ENCODE results near the gene GRIK3. TPM values are rescaled to one million over a fixed set of nuclear protein-coding genes. Genes with fewer than 3 reads are reported as not detected.

The GRIK3 gene
- total and polyA plus RNA-seq, 2 experiments from 2014 or later, result 0.31 to 2.9 TPM

GRCh38 chr1:36804669-36805314 is 229.5 kb downstream of the GRIK3 start (continued):
- TF ChIP-seq ZNF462 (CRISPR knock-in tag; IDR thresholded peaks at IDR 0.05) (no peak), POLR2AphosphoS5 (IDR thresholded peaks at IDR 0.05; ENCODE audit: low read depth) (no peak)

GRCh38 chr1:36803868-36804570 is 230.3 kb downstream of the GRIK3 start:
- H3K27ac ChIP-seq (ENCODE audit: low read depth), result no peak overlapping the region
- no peaks in the 10 kb centered on the region for H3K79me2 ChIP-seq (replicated peaks; ENCODE audit: insufficient read depth)
- no peak overlapping the region for H2AFZ ChIP-seq
- H3K36me3 ChIP-seq (ENCODE audit: insufficient read depth), result no peaks in the 10 kb centered on the region
- ATAC-seq (peak; percentile 84), DNase-seq (ENCODE audit: low spot score) (no peak)
- H3K9me2 ChIP-seq (ENCODE audit: insufficient read depth), result no peaks in the 10 kb centered on the region
- H3K4me3 Mint-ChIP-seq, result no peak overlapping the region
- H3K27me3 ChIP-seq (ENCODE audit: insufficient read depth), result no peaks in the 10 kb centered on the region
- H3K27me3 Mint-ChIP-seq (ENCODE audit: insufficient read depth, low read depth, poor library complexity), result peaks cover 15% of the 10 kb centered on the region
- no peaks in the 10 kb centered on the region for H3K9me3 Mint-ChIP-seq
- peaks cover 24% of the 10 kb centered on the region for H3K4me1 Mint-ChIP-seq
- no peak overlapping the region; the same call in none of the 2 replicates for H3K27ac Mint-ChIP-seq
- no peaks in the 10 kb centered on the region for H3F3A ChIP-seq (replicated peaks; ENCODE audit: low read depth)
- H3K4me2 ChIP-seq, result peak overlapping the region; percentile 42
- TF ChIP-seq ETS1 (IDR thresholded peaks at IDR 0.05) (no peak), REST (IDR thresholded peaks at IDR 0.05; ENCODE audit: unreplicated experiment) (peak; percentile 63)
- H3K36me3 Mint-ChIP-seq (ENCODE audit: low read depth), result no peaks in the 10 kb centered on the region; the same call in 2 of the 3 replicates
- H4K20me1 ChIP-seq (replicated peaks; ENCODE audit: insufficient read depth), result no peaks in the 10 kb centered on the region
- H3K4me1 ChIP-seq (ENCODE audit: insufficient read depth), result peaks cover 11% of the 10 kb centered on the region
- H3K4me3 ChIP-seq, result no peak overlapping the region
